Right lobe of liver (tissue), 6 donors: ENCODE results near the gene CDKN1A. TPM values are rescaled to one million over a fixed set of nuclear protein-coding genes. Genes with fewer than 3 reads are reported as not detected.

Source experiments
- ATAC-seq, 4 donors: fragments of 200-7000 bp; cut with Tn5 transposase; one replicate each; pipeline ENCODE4 v1.9.1; 2020; ENCODE audit warnings: mild to moderate bottlenecking in 4 of 4, moderate library complexity in 4 of 4
- DNase-seq, 3 donors: peaks; one replicate each; pipeline ENCODE4 v3.0.0-alpha.2; 2020
- H3K27ac ChIP-seq, 3 donors: fragments of 200-600 bp; one replicate each; pipeline ENCODE4 v1.8.0; 2022
- H3K27me3 ChIP-seq, 2 donors: fragments of 200-600 bp; one replicate each; pipeline ENCODE4 v1.8.0; 2022
- H3K36me3 ChIP-seq, 4 donors: fragments of 200-600 bp; sonication (generic) in 1 of 4; one replicate each; pipeline versions ENCODE4 v1.5.1 to v1.8.0; 2017 to 2022; ENCODE audit warnings: control low read depth in 1 of 4
- H3K4me1 ChIP-seq, 4 donors: fragments of 200-600 bp; sonication (generic) in 1 of 4; one replicate each; pipeline versions ENCODE4 v1.5.1 to v1.8.0; 2017 to 2022; ENCODE audit warnings: control low read depth in 1 of 4
- H3K4me3 ChIP-seq, 3 donors: fragments of 200-600 bp; one replicate each; pipeline ENCODE4 v1.8.0; 2022
- H3K9me3 ChIP-seq, 4 donors: fragments of 200-600 bp; sonication (generic) in 1 of 4; one replicate each; pipeline versions ENCODE4 v1.5.1 to v1.8.0; 2017 to 2022; ENCODE audit warnings: control low read depth in 1 of 4
- POLR2A ChIP-seq: fragments of 450-650 bp; IDR thresholded peaks from one replicate; pipeline ENCODE4 v1.6.1; 2017; ENCODE audit warnings: antibody characterized with exemption, mild to moderate bottlenecking
- WGBS: methylation state at CpG from one replicate; pipeline ENCODE4 v1.1.6; 2018; ENCODE audit warnings: low coverage, low lambda C conversion rate; ENCODE audit not compliant: insufficient coverage; ENCODE audit errors: missing lambda C conversion rate; 5-methylcytosine and 5-hydroxymethylcytosine counted together
- intact Hi-C, 2 donors: fragments of 100-400 bp; cut with DNase I; formaldehyde crosslinking; loops; one replicate each; pipeline versions ENCODE4 v1.11.2 to v1.14.1; 2022
- total RNA-seq, 6 experiments: library from RNA; depleted of rRNA in 2 of 6; stranded (reverse); fragments of >200 nt in 2 of 6; fragmentation: NEBNext Ultra II Directional in 3 of 6; extraction: Animal tissue kit (Norgen Biotek cat#: 25700) in 3 of 6; gene quantifications; one replicate each; pipeline versions ENCODE4 v1.1.0 to v1.2.4, GENCODE V29; 2016 to 2023
- TF ChIP-seq, protein P1 (sequence below), 4 donors: fragments of 200-600 bp in 3 of 4; fragments of 450-650 bp in 1 of 4; IDR thresholded peaks; one replicate each; pipeline versions ENCODE4 v1.5.1 to v1.8.0; 2016 to 2022; ENCODE audit warnings: antibody characterized with exemption in 4 of 4, mild to moderate bottlenecking in 2 of 4
- donor health status: DM: no; HTN: yes; CAD: no.
- donor health status: DM: no; HTN: no; CAD: no.
- donor health status: DM: no; HTN: no; CAD: no.
- donor health status: DM: no; HTN: yes; CAD: no.
- donor health status: DM: no; HTN: yes; CAD: no.

Gene CDKN1A
- total RNA-seq, 6 experiments from 2014 or later: 20.0 to 124 (median 58.6) TPM

DNA sequence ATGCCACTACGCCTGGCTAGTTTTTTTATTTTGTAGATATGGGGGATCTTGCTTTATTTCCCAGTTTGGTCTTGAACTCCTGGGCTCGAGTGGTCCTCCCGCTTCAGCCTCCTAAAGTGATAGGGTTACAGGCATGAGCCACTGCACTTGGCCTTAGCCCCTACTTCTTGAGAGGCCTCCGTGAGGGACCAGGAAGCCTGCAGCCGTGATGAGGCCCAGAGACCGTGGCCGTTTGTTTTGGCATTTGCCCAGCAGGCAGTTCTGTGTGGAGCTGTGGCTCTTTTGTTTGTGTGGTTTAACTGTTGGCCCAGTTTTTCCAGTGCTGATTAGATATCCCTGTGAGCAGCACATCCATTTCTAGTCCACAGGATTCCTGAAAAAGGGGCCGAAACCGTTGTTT is 44.6 kb upstream of the CDKN1A start:
- intact Hi-C loops: no loop called here
- no peaks in the 10 kb centered on the region for H3K36me3 ChIP-seq
- peak overlapping the region in 1 of 3 donors; percentile 31 for H3K27ac ChIP-seq
- H3K9me3 ChIP-seq: no peaks in the 10 kb centered on the region
- H3K4me1 ChIP-seq: peaks cover 0 to 27% (median 10%) of the 10 kb centered on the region in 4 donors
- no peak overlapping the region for H3K4me3 ChIP-seq
- WGBS: 23% methylated on average over 5 of the region's 9 CpGs
- DNase-seq: peak; percentile 82 to 87 (median 83)
- H3K27me3 ChIP-seq: no peaks in the 10 kb centered on the region
- no peak for TF ChIP-seq POLR2A
- TF ChIP-seq, protein P1, sequence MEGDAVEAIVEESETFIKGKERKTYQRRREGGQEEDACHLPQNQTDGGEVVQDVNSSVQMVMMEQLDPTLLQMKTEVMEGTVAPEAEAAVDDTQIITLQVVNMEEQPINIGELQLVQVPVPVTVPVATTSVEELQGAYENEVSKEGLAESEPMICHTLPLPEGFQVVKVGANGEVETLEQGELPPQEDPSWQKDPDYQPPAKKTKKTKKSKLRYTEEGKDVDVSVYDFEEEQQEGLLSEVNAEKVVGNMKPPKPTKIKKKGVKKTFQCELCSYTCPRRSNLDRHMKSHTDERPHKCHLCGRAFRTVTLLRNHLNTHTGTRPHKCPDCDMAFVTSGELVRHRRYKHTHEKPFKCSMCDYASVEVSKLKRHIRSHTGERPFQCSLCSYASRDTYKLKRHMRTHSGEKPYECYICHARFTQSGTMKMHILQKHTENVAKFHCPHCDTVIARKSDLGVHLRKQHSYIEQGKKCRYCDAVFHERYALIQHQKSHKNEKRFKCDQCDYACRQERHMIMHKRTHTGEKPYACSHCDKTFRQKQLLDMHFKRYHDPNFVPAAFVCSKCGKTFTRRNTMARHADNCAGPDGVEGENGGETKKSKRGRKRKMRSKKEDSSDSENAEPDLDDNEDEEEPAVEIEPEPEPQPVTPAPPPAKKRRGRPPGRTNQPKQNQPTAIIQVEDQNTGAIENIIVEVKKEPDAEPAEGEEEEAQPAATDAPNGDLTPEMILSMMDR (IDR thresholded peaks at IDR 0.05): no peak
- ATAC-seq: peak; percentile 87 to 93 (median 90)

DNA sequence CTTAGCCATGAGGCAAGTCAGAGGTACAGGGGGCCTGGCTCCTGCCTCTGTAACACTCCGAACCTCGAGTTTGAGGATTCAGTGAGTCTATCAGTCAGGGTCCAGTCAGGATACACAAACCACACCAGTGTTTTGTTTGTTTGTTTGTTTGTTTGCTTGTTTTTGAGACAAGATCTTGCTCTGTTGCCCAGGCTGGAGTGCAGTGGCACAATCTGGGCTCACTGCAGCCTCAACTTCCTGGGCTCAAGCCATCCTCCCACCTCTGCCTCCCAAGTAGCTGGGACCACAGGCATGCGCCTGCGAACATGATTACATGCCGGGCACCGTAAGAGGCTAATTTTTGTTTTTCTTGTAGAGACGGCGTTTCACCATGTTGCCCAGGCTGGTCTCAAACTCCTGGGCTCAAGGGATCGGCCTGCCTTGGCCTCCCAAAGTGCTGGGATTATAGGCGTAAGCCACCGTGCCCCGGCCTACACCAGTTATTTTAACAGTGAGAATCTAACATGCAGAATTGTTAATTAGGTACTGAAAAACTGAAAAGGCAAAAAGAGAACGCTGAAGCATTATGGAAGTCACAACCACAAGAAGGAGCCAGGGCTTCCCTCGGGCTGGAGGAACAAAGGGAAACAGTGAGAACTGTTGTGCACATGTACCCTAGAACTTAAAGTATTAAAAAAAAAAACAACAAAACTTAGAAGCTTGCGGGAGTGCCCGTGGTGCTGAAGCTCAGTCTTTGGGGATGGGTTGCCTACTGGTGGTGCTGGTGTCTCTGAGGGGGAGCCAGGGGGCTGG is 44.0 kb upstream of the CDKN1A start:
- DNase-seq (peak in 1 of 3 donors; percentile 10), ATAC-seq (no peak)
- intact Hi-C loops: no loop called here
- WGBS: 79% methylated on average over 10 of the region's 16 CpGs
- Histone ChIP-seq H3K27me3 (no peaks in the 10 kb centered on the region), H3K9me3 (no peaks in the 10 kb centered on the region), H3K4me3 (no peak overlapping the region), H3K27ac (peak overlapping the region in 1 of 3 donors; percentile 31), H3K36me3 (no peaks in the 10 kb centered on the region), H3K4me1 (peaks cover 0 to 29% (median 11%) of the 10 kb centered on the region in 4 donors)
- TF ChIP-seq, protein P1 (IDR thresholded peaks at IDR 0.05): no peak
- no peak for TF ChIP-seq POLR2A

DNA sequence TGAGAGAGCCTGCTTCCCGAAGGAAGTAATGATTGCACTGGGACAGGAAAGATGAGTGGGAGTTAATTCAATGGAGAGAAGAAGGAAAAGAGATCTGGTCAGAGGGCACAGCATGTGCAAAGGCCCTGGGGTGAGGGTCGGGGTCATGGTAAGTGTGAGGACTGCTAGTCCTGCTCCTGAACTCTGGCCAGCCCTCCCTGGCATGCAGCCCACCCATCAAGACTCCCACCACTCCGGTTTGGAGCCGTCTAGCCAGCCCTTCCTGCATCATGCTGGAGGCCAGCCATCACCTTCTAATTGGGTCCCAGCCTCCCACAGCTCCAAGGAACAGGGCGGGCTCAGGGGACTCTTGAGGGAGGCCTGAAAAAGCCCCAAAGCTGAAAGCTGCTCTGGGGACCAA is 42.2 kb upstream of the CDKN1A start:
- H3K4me1 ChIP-seq: peaks cover 0 to 33% (median 15%) of the 10 kb centered on the region in 4 donors
- H3K4me3 ChIP-seq: no peak overlapping the region
- no peaks in the 10 kb centered on the region for H3K36me3 ChIP-seq
- H3K27ac ChIP-seq: no peak overlapping the region
- ATAC-seq: no peak
- no peaks in the 10 kb centered on the region for H3K27me3 ChIP-seq
- 5% methylated on average over 2 of the region's 5 CpGs for WGBS
- intact Hi-C loops: no loop called here
- no peaks in the 10 kb centered on the region for H3K9me3 ChIP-seq
- DNase-seq: peak in 1 of 3 donors; percentile 50
- TF ChIP-seq, protein P1 (IDR thresholded peaks at IDR 0.05): no peak
- no peak for TF ChIP-seq POLR2A

DNA sequence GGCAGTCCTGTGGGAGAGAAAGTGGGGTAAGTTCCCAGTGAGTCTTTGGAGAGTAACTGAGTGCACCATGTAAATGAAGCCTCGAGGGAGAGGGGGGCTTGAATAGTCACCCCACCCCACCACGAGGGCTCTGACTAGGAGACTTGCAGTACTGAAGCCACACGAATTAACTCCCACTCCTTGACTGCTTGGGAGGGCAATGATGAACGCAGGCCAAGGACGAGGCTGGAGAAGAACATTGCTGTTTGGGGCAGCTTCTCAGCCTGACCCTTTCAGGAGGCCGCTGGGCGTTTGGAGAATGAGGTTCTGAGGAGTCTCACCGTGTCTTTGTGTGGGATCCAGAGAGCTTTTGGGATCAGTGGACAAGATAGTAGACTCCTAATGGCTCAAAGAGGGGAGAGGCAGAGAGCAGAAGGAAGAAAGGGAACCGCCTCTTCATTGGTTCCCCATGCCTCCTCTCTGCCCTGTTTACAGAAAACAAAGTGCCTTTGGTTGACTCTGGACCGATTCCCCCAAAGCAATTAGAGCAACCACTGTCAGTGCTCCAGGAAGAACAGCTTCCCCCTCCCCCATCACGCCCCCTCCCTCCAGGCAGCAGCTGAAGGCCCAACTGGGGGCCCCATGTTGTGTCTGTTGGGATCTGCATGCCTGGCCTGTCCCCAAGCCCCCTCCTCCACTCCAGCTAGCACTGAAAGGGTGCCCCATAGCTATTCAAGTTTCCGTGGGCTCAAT is 41.7 kb upstream of the CDKN1A start:
- no peak overlapping the region for H3K4me3 ChIP-seq
- no peaks in the 10 kb centered on the region for H3K9me3 ChIP-seq
- intact Hi-C loops: no loop called here
- H3K4me1 ChIP-seq: peaks cover 0 to 39% (median 18%) of the 10 kb centered on the region in 4 donors
- H3K27me3 ChIP-seq: no peaks in the 10 kb centered on the region
- no peak for TF ChIP-seq POLR2A
- TF ChIP-seq, protein P1 (IDR thresholded peaks at IDR 0.05): no peak
- DNase-seq (no peak), ATAC-seq (no peak)
- 73% methylated on average over 2 of the region's 12 CpGs for WGBS
- H3K27ac ChIP-seq: no peak overlapping the region
- H3K36me3 ChIP-seq: no peaks in the 10 kb centered on the region
